Epithelial cell of esophagus (primary cell): ENCODE data around the gene NFKB2.

ENCODE experiments used
- DNase-seq: peaks from one replicate; pipeline ENCODE4 v3.0.0; 2010; ENCODE audit warnings: low read depth
- H3K4me3 ChIP-seq: 2 replicates; pipeline ENCODE4 v1.5.1; 2011; ENCODE audit warnings: mild to moderate bottlenecking, low read length, control low read depth
- TF ChIP-seq, protein P1 (sequence below): IDR thresholded peaks from 2 replicates; pipeline ENCODE4 v1.5.1; 2011; ENCODE audit warnings: low read depth, mild to moderate bottlenecking, low read length, control low read depth, inconsistent platforms; ENCODE audit not compliant: insufficient read depth; ENCODE audit errors: missing control alignments

NFKB2 gene

GRCh38 chr10:102394079-102394800 is 1.3 kb upstream of the NFKB2 start:
- DNase-seq, result peak; percentile 95
- TF ChIP-seq, protein P1, sequence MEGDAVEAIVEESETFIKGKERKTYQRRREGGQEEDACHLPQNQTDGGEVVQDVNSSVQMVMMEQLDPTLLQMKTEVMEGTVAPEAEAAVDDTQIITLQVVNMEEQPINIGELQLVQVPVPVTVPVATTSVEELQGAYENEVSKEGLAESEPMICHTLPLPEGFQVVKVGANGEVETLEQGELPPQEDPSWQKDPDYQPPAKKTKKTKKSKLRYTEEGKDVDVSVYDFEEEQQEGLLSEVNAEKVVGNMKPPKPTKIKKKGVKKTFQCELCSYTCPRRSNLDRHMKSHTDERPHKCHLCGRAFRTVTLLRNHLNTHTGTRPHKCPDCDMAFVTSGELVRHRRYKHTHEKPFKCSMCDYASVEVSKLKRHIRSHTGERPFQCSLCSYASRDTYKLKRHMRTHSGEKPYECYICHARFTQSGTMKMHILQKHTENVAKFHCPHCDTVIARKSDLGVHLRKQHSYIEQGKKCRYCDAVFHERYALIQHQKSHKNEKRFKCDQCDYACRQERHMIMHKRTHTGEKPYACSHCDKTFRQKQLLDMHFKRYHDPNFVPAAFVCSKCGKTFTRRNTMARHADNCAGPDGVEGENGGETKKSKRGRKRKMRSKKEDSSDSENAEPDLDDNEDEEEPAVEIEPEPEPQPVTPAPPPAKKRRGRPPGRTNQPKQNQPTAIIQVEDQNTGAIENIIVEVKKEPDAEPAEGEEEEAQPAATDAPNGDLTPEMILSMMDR, result no peak
- H3K4me3 ChIP-seq, result peak overlapping the region; percentile 74

DNA sequence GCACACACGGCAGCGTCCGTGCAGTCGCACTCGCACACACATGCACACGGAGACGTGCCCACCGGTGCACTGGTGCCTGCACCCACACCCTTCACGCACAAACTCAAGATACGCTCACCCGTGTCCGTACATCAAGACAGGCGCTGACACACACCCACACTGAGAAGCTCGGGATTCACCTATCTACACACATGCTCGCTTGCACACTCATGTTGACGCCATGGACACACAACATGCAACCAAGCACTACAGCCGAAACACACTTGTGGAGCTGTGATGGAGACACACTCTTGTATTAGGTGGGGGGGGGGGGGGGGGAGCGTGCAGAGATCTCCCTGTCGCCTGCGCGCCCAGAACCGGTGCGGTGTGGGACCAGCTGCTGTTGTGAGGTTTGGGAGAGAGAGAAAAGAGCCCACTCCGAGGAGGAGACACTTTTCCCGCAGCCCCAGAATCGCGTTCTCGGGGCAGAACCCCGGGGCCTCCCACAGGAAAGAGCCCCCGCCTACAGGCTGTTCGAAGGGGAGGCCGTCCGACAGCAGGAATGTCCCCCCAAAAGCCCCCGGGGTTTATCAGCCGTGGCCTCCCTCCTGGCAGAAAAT is 605 bp upstream of the NFKB2 start:
- DNase-seq, result peak; percentile 64
- peak overlapping the region; percentile 74 for H3K4me3 ChIP-seq
- TF ChIP-seq, protein P1, result no peak

DNA sequence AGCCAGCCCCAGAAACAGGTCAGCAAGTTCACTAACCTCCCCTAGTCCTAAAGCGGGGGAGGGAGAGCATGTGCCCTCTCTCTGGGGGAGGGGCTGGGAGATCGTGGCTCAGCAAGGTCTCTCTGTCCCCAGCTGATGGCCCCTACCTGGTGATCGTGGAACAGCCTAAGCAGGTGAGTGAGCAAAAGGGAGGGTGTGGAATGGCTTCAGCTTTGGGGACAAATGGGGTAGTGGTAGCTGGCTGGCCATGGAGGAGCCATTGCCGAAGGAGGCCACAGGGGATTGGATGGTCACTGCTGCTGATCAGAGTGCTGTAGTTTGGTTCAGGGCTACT is 779 bp downstream of the NFKB2 start:
- H3K4me3 ChIP-seq, result peak overlapping the region; percentile 74
- DNase-seq, result no peak
- TF ChIP-seq, protein P1, result no peak

DNA sequence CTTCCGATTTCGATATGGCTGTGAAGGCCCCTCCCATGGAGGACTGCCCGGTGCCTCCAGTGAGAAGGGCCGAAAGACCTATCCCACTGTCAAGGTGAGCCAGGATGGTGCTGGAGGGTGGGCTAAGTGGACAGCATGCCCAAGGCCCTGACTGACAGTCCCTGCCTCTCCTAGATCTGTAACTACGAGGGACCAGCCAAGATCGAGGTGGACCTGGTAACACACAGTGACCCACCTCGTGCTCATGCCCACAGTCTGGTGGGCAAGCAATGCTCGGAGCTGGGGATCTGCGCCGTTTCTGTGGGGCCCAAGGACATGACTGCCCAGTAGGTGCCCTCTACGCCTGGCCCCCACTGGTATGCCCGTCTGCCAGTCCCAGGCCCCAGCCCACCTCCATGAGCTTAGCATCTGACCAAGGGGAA is 1.2 kb downstream of the NFKB2 start:
- no peak for DNase-seq
- no peak overlapping the region for H3K4me3 ChIP-seq

GRCh38 chr10:102397222-102398171 is 2.0 kb downstream of the NFKB2 start:
- no peak for DNase-seq
- TF ChIP-seq, protein P1, result no peak
- H3K4me3 ChIP-seq, result no peak overlapping the region

More for the DNA sequence above, 1.2 kb downstream of the NFKB2 start:
- TF ChIP-seq, protein P1, result no peak

DNA sequence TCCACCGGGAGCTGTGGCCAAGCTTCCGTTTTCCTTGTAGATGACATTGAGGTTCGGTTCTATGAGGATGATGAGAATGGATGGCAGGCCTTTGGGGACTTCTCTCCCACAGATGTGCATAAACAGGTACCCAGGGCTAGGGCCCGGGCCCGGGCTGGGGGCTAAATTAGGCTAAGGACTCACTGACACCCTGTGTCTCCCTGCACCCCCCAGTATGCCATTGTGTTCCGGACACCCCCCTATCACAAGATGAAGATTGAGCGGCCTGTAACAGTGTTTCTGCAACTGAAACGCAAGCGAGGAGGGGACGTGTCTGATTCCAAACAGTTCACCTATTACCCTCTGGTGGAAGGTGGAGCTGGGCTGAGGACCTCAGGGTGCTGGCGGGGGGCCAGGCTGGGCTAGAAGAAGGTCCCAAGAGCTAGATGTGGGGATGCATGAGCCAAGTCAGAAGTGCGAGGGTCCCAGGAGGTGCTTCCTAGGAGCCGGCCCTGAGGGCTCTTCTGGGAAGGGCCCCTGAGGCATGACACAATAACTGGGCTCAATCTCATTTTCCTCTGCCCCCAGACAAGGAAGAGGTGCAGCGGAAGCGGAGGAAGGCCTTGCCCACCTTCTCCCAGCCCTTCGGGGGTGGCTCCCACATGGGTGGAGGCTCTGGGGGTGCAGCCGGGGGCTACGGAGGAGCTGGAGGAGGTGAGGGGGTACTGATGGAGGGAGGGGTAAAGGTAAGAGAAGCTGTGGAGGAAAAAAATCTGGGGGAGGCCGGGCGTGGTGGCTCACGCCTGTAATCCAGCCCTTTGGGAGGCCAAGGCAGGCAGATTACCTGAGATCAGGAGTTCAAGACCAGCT is 2.9 kb downstream of the NFKB2 start:
- H3K4me3 ChIP-seq, result no peak overlapping the region
- TF ChIP-seq, protein P1, result no peak
- no peak for DNase-seq
